ENCODE results near the gene NRP1.

The NRP1 gene

DNA sequence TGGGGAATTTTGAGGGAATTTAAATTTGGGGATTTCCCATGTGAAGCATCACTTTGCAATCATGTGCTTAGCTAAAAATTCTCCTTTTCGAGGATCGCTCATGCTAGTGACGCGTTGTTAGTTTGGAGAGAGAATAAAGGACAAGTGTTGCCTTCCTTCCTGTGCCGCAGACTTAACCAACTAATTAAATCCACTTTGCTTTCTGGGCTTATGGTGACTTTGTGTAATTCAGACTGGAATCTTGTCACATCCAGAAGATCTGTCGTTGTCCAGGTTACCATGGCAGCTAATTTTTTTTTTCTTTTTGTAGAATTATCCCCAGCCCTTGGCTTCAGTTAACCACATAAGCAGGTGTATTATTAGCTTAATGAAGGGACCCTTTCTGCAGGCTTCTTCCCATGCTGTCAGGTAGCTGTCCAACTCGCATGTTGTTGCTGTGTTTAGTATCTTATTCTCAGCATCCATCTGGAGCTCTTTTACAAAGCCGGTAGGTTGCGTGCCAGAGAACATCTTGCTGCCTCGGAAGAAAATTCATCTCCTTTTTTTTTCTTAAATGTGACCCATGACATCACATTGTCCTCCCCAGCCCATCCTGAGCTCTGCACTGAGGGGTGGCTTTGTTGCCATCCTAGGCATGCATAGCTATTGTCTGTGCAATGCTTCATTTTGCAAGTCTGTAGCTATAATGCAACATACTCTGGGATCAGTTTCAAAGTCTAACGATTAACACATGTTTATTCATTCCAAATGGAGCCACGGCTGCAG lies 47.2 kb upstream of the NRP1 start:
- Histone ChIP-seq H3K4ac (ENCODE audit: low read depth, low read length) (no peak overlapping the region), H3K4me1 (ENCODE audit: control insufficient read depth in 1 of 2, insufficient read depth in 2 of 2, low read length in 2 of 2) (peaks cover 0 to 2% of the 10 kb centered on the region in 2 experiments), H3K23ac (ENCODE audit: low read length) (no peak overlapping the region), H3K9ac (ENCODE audit: low read length) (no peak overlapping the region), H3K14ac (ENCODE audit: low read length) (no peak overlapping the region), H2BK120ac (ENCODE audit: insufficient read depth, low read length, poor library complexity) (no peak overlapping the region), H3K36me3 (ENCODE audit: control insufficient read depth in 1 of 2, insufficient read depth in 2 of 2, low read length in 2 of 2) (no peaks in the 10 kb centered on the region), H3K27ac (ENCODE audit: low read depth, low read length) (no peak overlapping the region), H3K27me3 (ENCODE audit: insufficient read depth, low read length) (no peaks in the 10 kb centered on the region), H3K79me2 (ENCODE audit: control insufficient read depth, insufficient read depth, low read length, poor library complexity) (no peaks in the 10 kb centered on the region), H3K4me3 (ENCODE audit: low read depth, low read length) (no peak overlapping the region), H2AFZ (ENCODE audit: insufficient read depth, low read length, poor library complexity) (no peak overlapping the region), H2AK5ac (ENCODE audit: low read length) (no peak overlapping the region), H3K9me3 (ENCODE audit: insufficient read depth, low read depth, low read length) (no peaks in the 10 kb centered on the region), H2BK12ac (ENCODE audit: low read length) (no peak overlapping the region), H3K4me2 (ENCODE audit: low read length) (no peak overlapping the region), H4K8ac (ENCODE audit: low read depth, low read length) (no peak overlapping the region), H4K12ac (ENCODE audit: low read depth, low read length) (no peak overlapping the region), H2BK5ac (ENCODE audit: low read depth, low read length, poor library complexity) (no peak overlapping the region), H3K18ac (ENCODE audit: low read length) (no peak overlapping the region), H3K79me1 (ENCODE audit: low read length) (peaks cover 2% of the 10 kb centered on the region), H4K91ac (ENCODE audit: low read depth, low read length) (no peak overlapping the region)
- DNase-seq = no peak
- no CpG with 5 or more reads among the region's 12 CpGs for WGBS (ENCODE audit: extremely low coverage, insufficient coverage, insufficient read length)

DNA sequence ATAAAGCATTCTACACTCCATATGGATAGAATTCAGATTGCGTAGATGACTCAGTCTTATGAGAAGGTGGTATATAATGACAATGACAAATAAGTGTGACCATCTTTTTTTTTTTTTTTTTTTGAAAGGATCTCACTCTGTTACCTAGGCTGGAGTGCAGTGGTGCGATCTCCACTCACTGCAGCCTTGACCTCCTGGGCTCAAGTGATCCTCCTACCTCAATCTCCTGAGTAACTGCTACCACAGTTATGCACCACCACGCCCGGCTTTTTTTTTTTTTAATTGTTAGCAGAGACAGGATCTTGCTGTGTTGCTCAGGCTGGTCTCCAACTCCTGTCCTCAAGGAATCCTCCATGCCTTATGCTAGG lies 43.2 kb upstream of the NRP1 start:
- no CpG with 5 or more reads among the region's 4 CpGs for WGBS (ENCODE audit: extremely low coverage, insufficient coverage, insufficient read length)
- no peaks in the 10 kb centered on the region for H3K79me2 ChIP-seq (ENCODE audit: control insufficient read depth, insufficient read depth, low read length, poor library complexity)

DNA sequence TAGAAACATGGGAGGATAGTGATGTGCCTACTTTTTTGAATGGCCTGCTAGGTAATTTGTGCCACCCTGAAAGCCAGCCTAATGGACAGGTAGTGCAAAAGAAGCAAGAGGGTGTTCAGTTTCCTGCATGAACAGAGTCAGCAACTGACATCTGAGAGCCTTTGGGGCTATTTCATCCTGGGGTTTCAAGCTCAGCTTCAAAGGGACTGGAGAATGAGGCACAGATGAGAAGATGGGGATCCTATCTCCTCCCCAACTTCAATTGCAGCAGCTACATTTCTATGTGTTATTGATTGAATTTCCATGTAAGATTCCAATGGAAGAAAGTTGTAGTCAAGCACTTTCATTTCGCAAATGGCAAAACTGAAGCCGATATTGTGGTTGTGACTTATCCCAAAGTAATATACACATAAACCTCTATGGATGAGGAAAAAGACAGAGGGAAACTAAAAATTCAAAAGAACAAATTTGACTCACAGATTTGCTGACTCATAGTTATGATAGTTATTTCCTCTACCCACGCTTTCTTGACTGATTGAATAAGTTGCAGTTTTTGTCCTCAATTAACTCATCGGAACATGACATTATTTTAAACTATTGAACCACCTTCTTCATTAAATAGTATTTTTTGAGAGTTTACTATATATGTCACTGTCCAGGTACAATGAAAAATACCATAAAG lies 42.6 kb upstream of the NRP1 start:
- Histone ChIP-seq H3K4ac (ENCODE audit: low read depth, low read length) (no peak overlapping the region), H4K91ac (ENCODE audit: low read depth, low read length) (no peak overlapping the region), H2AFZ (ENCODE audit: insufficient read depth, low read length, poor library complexity) (no peak overlapping the region), H3K4me3 (ENCODE audit: low read depth, low read length) (no peak overlapping the region), H4K8ac (ENCODE audit: low read depth, low read length) (no peak overlapping the region), H3K23ac (ENCODE audit: low read length) (no peak overlapping the region), H2BK120ac (ENCODE audit: insufficient read depth, low read length, poor library complexity) (no peak overlapping the region), H3K27ac (ENCODE audit: low read depth, low read length) (no peak overlapping the region), H3K9ac (ENCODE audit: low read length) (no peak overlapping the region), H2BK12ac (ENCODE audit: low read length) (no peak overlapping the region), H3K79me1 (ENCODE audit: low read length) (no peaks in the 10 kb centered on the region), H3K27me3 (ENCODE audit: insufficient read depth, low read length) (no peaks in the 10 kb centered on the region), H2AK5ac (ENCODE audit: low read length) (no peak overlapping the region), H3K14ac (ENCODE audit: low read length) (no peak overlapping the region), H3K9me3 (ENCODE audit: insufficient read depth, low read depth, low read length) (no peaks in the 10 kb centered on the region), H3K4me2 (ENCODE audit: low read length) (no peak overlapping the region), H2BK5ac (ENCODE audit: low read depth, low read length, poor library complexity) (no peak overlapping the region), H4K12ac (ENCODE audit: low read depth, low read length) (no peak overlapping the region), H3K4me1 (ENCODE audit: control insufficient read depth in 1 of 2, insufficient read depth in 2 of 2, low read length in 2 of 2) (no peaks in the 10 kb centered on the region), H3K79me2 (ENCODE audit: control insufficient read depth, insufficient read depth, low read length, poor library complexity) (no peaks in the 10 kb centered on the region), H3K18ac (ENCODE audit: low read length) (no peak overlapping the region), H3K36me3 (ENCODE audit: control insufficient read depth in 1 of 2, insufficient read depth in 2 of 2, low read length in 2 of 2) (no peaks in the 10 kb centered on the region)
- WGBS (ENCODE audit: extremely low coverage, insufficient coverage, insufficient read length) = no CpG with 5 or more reads among the region's 4 CpGs
- DNase-seq = no peak

More for the DNA sequence above, 43.2 kb upstream of the NRP1 start:
- no peak overlapping the region for H3K27ac ChIP-seq (ENCODE audit: low read depth, low read length)
- H3K36me3 ChIP-seq (ENCODE audit: control insufficient read depth in 1 of 2, insufficient read depth in 2 of 2, low read length in 2 of 2) = no peaks in the 10 kb centered on the region
- H3K9me3 ChIP-seq (ENCODE audit: insufficient read depth, low read depth, low read length) = no peaks in the 10 kb centered on the region
- no peak overlapping the region for H2AFZ ChIP-seq (ENCODE audit: insufficient read depth, low read length, poor library complexity)
- no peak overlapping the region for H4K8ac ChIP-seq (ENCODE audit: low read depth, low read length)
- no peaks in the 10 kb centered on the region for H3K27me3 ChIP-seq (ENCODE audit: insufficient read depth, low read length)
- no peak overlapping the region for H2BK5ac ChIP-seq (ENCODE audit: low read depth, low read length, poor library complexity)
- H3K14ac ChIP-seq (ENCODE audit: low read length) = no peak overlapping the region
- DNase-seq = no peak
- no peaks in the 10 kb centered on the region for H3K4me1 ChIP-seq (ENCODE audit: control insufficient read depth in 1 of 2, insufficient read depth in 2 of 2, low read length in 2 of 2)
- no peak overlapping the region for H3K18ac ChIP-seq (ENCODE audit: low read length)
- H3K4ac ChIP-seq (ENCODE audit: low read depth, low read length) = no peak overlapping the region
- no peak overlapping the region for H4K12ac ChIP-seq (ENCODE audit: low read depth, low read length)
- no peak overlapping the region for H2BK120ac ChIP-seq (ENCODE audit: insufficient read depth, low read length, poor library complexity)
- no peak overlapping the region for H3K4me2 ChIP-seq (ENCODE audit: low read length)
- no peak overlapping the region for H3K23ac ChIP-seq (ENCODE audit: low read length)
- no peaks in the 10 kb centered on the region for H3K79me1 ChIP-seq (ENCODE audit: low read length)
- no peak overlapping the region for H3K9ac ChIP-seq (ENCODE audit: low read length)
- no peak overlapping the region for H3K4me3 ChIP-seq (ENCODE audit: low read depth, low read length)
- no peak overlapping the region for H4K91ac ChIP-seq (ENCODE audit: low read depth, low read length)
- no peak overlapping the region for H2BK12ac ChIP-seq (ENCODE audit: low read length)
- no peak overlapping the region for H2AK5ac ChIP-seq (ENCODE audit: low read length)

DNA sequence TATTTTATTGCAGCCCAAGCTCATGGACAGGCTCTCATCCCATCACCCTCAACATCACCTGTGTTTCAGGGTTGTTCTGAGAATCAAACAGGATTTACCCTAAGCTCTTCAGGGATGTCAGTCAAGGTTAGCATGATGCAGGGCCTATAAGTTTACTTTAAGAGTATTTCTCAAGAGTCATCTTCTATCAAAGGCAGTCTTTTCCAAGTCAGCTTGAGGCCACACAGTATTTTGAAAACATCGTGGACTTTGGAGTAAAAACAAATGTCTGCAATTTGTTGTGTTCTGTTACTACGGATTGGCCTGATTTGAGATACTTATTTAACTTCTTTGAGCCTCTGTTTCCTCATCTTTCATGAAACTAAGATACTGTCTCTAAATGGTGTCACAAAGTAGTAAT lies 42.0 kb upstream of the NRP1 start:
- Histone ChIP-seq H3K18ac (ENCODE audit: low read length) (no peak overlapping the region), H2AFZ (ENCODE audit: insufficient read depth, low read length, poor library complexity) (no peak overlapping the region), H4K91ac (ENCODE audit: low read depth, low read length) (no peak overlapping the region), H3K9me3 (ENCODE audit: insufficient read depth, low read depth, low read length) (no peaks in the 10 kb centered on the region), H3K14ac (ENCODE audit: low read length) (no peak overlapping the region), H3K79me1 (ENCODE audit: low read length) (no peaks in the 10 kb centered on the region), H4K8ac (ENCODE audit: low read depth, low read length) (no peak overlapping the region), H3K23ac (ENCODE audit: low read length) (no peak overlapping the region), H3K79me2 (ENCODE audit: control insufficient read depth, insufficient read depth, low read length, poor library complexity) (no peaks in the 10 kb centered on the region), H2BK120ac (ENCODE audit: insufficient read depth, low read length, poor library complexity) (no peak overlapping the region), H3K27me3 (ENCODE audit: insufficient read depth, low read length) (no peaks in the 10 kb centered on the region), H4K12ac (ENCODE audit: low read depth, low read length) (no peak overlapping the region), H2BK5ac (ENCODE audit: low read depth, low read length, poor library complexity) (no peak overlapping the region), H3K4me1 (ENCODE audit: control insufficient read depth in 1 of 2, insufficient read depth in 2 of 2, low read length in 2 of 2) (no peaks in the 10 kb centered on the region), H2BK12ac (ENCODE audit: low read length) (no peak overlapping the region), H3K9ac (ENCODE audit: low read length) (no peak overlapping the region), H2AK5ac (ENCODE audit: low read length) (no peak overlapping the region), H3K4me2 (ENCODE audit: low read length) (no peak overlapping the region), H3K36me3 (ENCODE audit: control insufficient read depth in 1 of 2, insufficient read depth in 2 of 2, low read length in 2 of 2) (no peaks in the 10 kb centered on the region), H3K4ac (ENCODE audit: low read depth, low read length) (no peak overlapping the region), H3K4me3 (ENCODE audit: low read depth, low read length) (no peak overlapping the region), H3K27ac (ENCODE audit: low read depth, low read length) (no peak overlapping the region)
- WGBS (ENCODE audit: extremely low coverage, insufficient coverage, insufficient read length) = no CpG with 5 or more reads among the region's 2 CpGs
- no peak for DNase-seq
